Measurements from ENCODE around the gene DPP10.

DNA sequence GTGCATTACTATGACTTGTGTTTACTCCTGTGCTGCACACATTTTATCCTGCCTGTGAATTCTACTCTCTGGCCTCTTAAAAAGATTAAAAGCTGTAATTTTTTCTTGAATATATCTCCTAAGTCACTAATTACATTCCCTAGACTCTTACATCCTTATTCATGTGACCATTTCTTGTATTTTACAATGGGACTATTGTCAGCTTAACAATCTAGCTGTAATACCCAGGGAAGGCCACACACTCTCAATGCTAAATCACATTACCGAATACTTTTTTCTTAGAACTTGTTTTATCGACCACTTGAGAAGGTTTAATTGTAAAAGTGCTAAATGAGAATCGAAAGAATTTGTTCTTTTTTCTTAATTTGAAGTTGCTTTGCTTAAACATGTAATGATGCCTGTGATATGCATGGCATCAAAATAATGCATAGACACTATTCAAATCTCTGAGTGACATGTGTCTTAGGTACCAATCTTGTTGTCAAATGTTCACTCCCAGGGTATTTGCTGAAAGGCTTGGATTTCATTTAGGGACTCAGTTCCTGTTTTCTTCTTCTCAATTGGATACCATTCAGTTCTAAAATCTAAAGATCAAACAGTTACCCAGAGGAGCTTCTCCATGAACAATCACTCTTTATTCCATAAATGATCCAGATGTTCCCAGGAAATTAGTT is 498.5 kb downstream of the DPP10 start:
- TF ChIP-seq CTCF (IDR thresholded peaks at IDR 0.05): no peak
- no peak for TF ChIP-seq REST (IDR thresholded peaks at IDR 0.05; ENCODE audit: insufficient read depth in 1 of 2, low read depth in 2 of 2, low read length in 1 of 2)
- TF ChIP-seq POLR2AphosphoS5 (IDR thresholded peaks at IDR 0.05; ENCODE audit: low read depth, low read length): no peak
